Medulla oblongata (tissue), 1 donor: Measurements from ENCODE around the gene MYBPH.

Experiments
- DNase-seq: peaks from one replicate; pipeline ENCODE4 v3.0.0-alpha.2; 2015; ENCODE audit errors: extremely low spot score

Gene MYBPH

GRCh38 chr1:203129501-203130231, 46.0 kb downstream of the MYBPH start:
- peak; percentile 97 for DNase-seq

GRCh38 chr1:203128716-203129500, 46.7 kb downstream of the MYBPH start:
- DNase-seq = peak; percentile 57

- DNase-seq = no peak
These were observed 47.3 kb downstream of the MYBPH start for GRCh38 chr1:203128431-203128715.

- peak; percentile 88 for DNase-seq
These were observed 47.8 kb downstream of the MYBPH start, which contains the start of gene ADORA1 for GRCh38 chr1:203127666-203128430. Gene ADORA1, plus strand, starts transcription at chr1:203127726. Its CDS starts 1,116 bp downstream, at chr1:203128842.

- DNase-seq = no peak
These were observed 48.6 kb downstream of the MYBPH start for GRCh38 chr1:203126866-203127665.

GRCh38 chr1:203126151-203126865, 49.3 kb downstream of the MYBPH start:
- DNase-seq = peak; percentile 68

GRCh38 chr1:203124546-203125317, 50.9 kb downstream of the MYBPH start:
- no peak for DNase-seq

GRCh38 chr1:203124011-203124410, 51.6 kb downstream of the MYBPH start:
- no peak for DNase-seq

- no peak for DNase-seq
These were observed 53.5 kb downstream of the MYBPH start for GRCh38 chr1:203122159-203122558.

GRCh38 chr1:203121186-203122015, 54.2 kb downstream of the MYBPH start:
- no peak for DNase-seq

- DNase-seq = no peak
These were observed 55.1 kb downstream of the MYBPH start for GRCh38 chr1:203120325-203121153.
